NT2/D1 (cell line): ENCODE results near the gene EIF2B4.

ENCODE experiments used
- DNase-seq: peaks from one replicate; pipeline ENCODE4 v3.0.0-alpha.2; 2011; ENCODE audit warnings: low read depth, low spot score
- H3K27me3 ChIP-seq: 2 replicates; pipeline ENCODE4 v1.6.0; 2011; ENCODE audit warnings: mild to moderate bottlenecking; ENCODE audit not compliant: insufficient read length, insufficient read depth
- H3K36me3 ChIP-seq: 2 replicates; pipeline ENCODE4 v1.6.1; 2011; ENCODE audit warnings: mild to moderate bottlenecking, low read length, mixed read lengths; ENCODE audit not compliant: insufficient read depth, insufficient read length
- H3K4me1 ChIP-seq: 2 replicates; pipeline ENCODE4 v1.5.1; 2011; ENCODE audit not compliant: insufficient read depth, insufficient read length
- H3K4me3 ChIP-seq: 2 replicates; pipeline ENCODE4 v1.5.1; 2011; ENCODE audit warnings: low read depth; ENCODE audit not compliant: insufficient read length
- H3K9ac ChIP-seq: 2 replicates; pipeline ENCODE4 v1.6.0; 2011; ENCODE audit warnings: low read depth; ENCODE audit not compliant: insufficient read length
- H3K9me3 ChIP-seq: 2 replicates; pipeline ENCODE4 v1.5.1; 2011; ENCODE audit warnings: mild to moderate bottlenecking, low read length; ENCODE audit not compliant: insufficient read depth
- SUZ12 ChIP-seq: IDR thresholded peaks from 2 replicates; pipeline ENCODE4 v1.6.1; 2011; ENCODE audit not compliant: insufficient read length, insufficient read depth; ENCODE audit errors: extremely low read depth
- YY1 ChIP-seq: IDR thresholded peaks from 2 replicates; pipeline ENCODE4 v1.6.1; 2011; ENCODE audit not compliant: insufficient read length, insufficient read depth
- ZNF274 ChIP-seq: IDR thresholded peaks from 2 replicates; pipeline ENCODE4 v1.6.1; 2011; ENCODE audit warnings: mild to moderate bottlenecking, low read depth, low read length

The EIF2B4 gene

DNA sequence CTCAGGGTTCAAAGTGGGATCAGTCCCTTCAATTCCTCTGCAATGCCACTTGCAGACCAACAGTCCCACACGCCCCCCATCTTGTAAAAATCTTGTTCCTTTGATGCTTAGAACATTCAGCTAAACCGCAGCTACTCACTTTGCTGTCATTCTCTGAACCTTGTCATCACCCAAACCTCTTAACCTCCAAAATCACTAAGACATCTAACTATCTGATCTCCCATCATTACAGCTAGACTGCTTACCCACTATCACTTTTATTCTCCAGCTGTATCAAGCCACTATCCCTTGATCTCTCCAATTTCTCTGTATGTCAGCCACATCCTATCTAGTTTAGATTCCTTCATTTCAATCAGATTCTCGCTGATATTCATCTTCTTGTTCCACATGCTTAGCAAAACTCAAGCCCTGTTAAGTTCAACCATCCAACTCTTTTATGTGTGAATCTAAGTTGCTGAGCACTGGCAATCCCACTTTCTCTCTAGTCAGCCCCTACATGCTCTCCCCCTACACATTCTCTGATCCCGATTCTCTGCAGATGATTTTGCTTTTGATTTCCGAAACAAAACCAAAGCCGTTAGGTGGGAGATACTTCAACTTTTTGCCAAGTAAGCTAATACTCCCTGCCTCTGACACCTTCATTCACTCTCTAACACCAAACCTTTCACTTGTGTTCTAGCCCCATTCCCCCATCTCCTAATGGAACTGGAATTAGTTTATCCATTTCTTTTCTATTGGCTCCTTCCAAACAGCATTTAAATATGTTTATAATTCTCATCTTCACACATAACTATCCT, 18.1 kb downstream of the EIF2B4 start:
- TF ChIP-seq ZNF274: no peak
- no peak for TF ChIP-seq YY1
- no peak for TF ChIP-seq SUZ12
- H3K4me3 ChIP-seq: no peak overlapping the region
- no peak overlapping the region for H3K9ac ChIP-seq
- no peaks in the 10 kb centered on the region for H3K9me3 ChIP-seq
- H3K36me3 ChIP-seq: peaks cover 10% of the 10 kb centered on the region
- H3K4me1 ChIP-seq: no peaks in the 10 kb centered on the region
- DNase-seq: no peak
- H3K27me3 ChIP-seq: no peaks in the 10 kb centered on the region

DNA sequence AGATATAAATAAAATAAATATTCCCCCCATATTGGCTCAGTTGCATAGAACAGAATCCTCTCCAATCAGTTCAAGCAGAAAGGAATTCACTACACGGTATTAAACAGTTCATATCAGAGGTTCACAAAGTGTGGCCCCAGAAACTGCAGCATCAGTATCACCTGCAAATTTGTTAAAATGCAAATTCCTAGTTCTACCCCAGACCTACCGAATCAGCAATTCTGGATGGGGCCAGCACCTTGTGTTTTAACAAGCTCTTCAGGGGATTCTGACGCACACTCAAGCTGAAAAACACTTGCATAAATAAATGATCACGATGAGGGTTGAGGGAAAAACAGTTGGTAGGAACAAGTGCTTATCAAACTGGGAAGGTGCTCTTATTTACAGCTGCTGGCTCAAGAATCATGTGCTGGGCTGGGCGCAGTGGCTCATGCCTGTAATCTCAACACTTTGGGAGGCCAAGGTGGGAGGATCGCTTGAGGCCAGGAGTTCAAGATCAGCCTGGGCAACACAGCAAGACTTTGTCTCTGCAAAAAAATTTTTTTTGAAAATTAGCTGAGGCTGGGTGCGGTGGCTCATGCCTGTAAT, 19.9 kb downstream of the EIF2B4 start:
- no peak for DNase-seq
- TF ChIP-seq ZNF274 (no peak), YY1 (no peak), SUZ12 (no peak)
- Histone ChIP-seq H3K4me3 (no peak overlapping the region), H3K4me1 (no peaks in the 10 kb centered on the region), H3K9ac (no peak overlapping the region), H3K27me3 (no peaks in the 10 kb centered on the region), H3K9me3 (no peaks in the 10 kb centered on the region), H3K36me3 (peaks cover 10% of the 10 kb centered on the region)

DNA sequence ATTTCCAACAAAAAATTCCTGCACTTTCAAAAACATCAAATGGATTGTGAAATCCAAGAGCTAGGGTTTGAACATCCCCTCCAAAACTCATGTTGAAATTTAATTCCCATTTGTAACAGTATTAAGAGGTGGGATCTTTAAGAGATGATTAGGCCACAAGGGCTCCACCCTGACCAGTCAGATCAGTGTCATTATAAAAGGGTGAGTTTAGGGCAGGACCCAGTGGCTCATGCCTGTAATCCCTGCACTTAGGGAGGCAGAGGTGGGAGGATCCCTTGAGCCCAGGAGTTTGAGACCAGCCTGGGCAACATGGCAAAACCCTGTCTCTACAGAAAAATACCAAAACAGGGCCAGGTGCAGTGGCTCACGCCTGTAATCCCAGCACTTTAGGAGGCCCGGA, 22.5 kb downstream of the EIF2B4 start:
- H3K36me3 ChIP-seq: peaks cover 12% of the 10 kb centered on the region
- no peaks in the 10 kb centered on the region for H3K27me3 ChIP-seq
- TF ChIP-seq YY1 (no peak), SUZ12 (no peak), ZNF274 (no peak)
- H3K9ac ChIP-seq: no peak overlapping the region
- no peaks in the 10 kb centered on the region for H3K4me1 ChIP-seq
- H3K4me3 ChIP-seq: no peak overlapping the region
- H3K9me3 ChIP-seq: no peaks in the 10 kb centered on the region
- no peak for DNase-seq

DNA sequence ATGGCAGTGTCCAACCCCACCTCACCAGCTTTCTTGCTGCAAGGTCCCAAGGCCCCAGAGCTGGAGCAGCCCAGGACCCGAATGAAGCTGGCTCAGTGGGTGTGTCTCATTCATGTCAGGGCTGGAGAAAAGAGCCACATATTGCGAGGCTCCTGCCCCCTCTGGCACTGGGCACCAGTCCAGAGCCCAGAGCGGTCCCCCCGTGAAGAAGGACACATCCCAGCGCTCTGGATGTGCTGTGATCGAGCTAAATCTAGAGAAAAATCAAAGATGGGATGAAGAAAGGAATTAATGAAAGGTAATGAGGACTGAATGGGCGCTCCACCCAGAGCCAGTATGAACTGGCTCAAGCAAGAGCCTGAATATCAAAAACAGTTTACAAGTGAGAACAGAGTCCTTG, 34.0 kb downstream of the EIF2B4 start:
- Histone ChIP-seq H3K4me3 (no peak overlapping the region), H3K36me3 (peaks cover 87% of the 10 kb centered on the region), H3K4me1 (no peaks in the 10 kb centered on the region), H3K27me3 (no peaks in the 10 kb centered on the region), H3K9me3 (no peaks in the 10 kb centered on the region), H3K9ac (no peak overlapping the region)
- DNase-seq: no peak
- TF ChIP-seq YY1: no peak
- TF ChIP-seq SUZ12: no peak
- TF ChIP-seq ZNF274: no peak

DNA sequence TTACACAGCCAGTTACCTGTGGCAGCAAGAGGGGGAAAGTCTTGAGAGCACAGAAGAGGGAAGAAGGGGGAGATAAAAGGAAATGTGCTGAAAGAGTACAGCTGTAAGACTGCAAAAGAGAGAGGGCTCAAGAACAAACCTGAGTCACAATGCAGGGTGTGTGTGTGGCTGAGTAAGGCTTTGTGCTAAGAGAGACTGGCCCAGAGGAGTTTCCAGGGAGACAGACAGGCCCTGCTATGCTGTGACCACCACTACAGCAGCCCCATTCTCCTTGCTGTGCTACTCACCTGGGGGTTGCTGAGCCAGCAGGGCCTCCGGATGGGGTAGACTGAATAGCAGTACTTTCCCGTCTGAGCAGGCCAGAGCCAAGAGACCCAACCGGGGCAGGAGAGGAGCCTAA, 34.8 kb downstream of the EIF2B4 start:
- no peaks in the 10 kb centered on the region for H3K4me1 ChIP-seq
- no peaks in the 10 kb centered on the region for H3K27me3 ChIP-seq
- H3K36me3 ChIP-seq: peaks cover 88% of the 10 kb centered on the region
- DNase-seq: no peak
- H3K9ac ChIP-seq: no peak overlapping the region
- no peak for TF ChIP-seq SUZ12
- TF ChIP-seq YY1: no peak
- no peak for TF ChIP-seq ZNF274
- H3K4me3 ChIP-seq: no peak overlapping the region
- H3K9me3 ChIP-seq: no peaks in the 10 kb centered on the region

DNA sequence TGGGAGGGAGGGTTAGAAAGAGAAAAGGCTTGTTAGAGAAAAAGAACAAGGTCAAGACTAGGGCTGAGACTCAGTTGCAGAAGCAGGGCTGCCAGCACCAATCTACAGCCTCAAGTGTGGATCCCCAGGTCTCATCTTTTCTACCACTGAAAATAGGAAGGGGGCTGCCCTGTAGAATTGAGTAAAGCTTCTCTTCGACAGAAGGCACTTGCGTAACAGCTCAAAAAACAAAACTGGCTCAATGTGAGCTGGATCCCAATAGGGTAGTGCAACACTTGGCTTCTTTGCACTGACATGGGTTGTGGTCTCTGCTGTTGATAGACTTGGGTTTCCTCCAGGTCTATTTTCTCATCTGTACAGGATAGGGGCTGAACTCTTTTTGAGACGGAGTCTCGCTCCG, 45.4 kb downstream of the EIF2B4 start:
- no peaks in the 10 kb centered on the region for H3K9me3 ChIP-seq

DNA sequence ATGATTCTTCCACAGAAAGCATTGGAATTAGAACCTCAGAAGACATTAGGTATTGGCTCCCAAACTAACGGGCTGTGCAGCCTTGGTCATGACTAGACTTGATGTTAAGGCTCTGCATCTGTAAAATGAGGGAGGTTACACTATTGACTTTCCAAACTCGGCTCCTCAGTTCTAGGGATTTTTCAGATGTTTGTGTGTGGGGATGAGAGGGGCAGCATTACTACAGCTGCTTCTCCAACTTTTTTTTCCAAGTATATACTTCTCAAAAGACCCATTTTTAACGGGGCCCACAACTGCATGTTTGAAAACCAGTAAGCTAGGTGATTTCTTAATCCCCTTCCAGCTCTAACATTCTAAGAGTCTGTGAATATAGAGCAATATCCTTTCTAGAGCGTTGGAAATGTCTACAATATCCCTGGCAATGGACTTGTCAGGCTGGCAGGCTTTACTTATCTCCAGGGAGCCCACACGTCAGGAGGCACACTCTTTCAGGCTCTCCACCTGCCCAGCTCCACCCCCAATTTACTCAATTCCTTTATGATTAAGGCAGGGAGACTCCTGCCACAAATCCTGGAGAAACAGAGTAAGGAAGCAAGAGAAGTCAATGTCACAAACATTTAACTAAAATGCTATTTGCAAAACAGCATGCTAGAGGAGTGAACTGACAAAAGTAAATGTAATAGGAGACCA, 46.4 kb downstream of the EIF2B4 start:
- Histone ChIP-seq H3K9ac (peak overlapping the region; percentile 89), H3K4me3 (peak overlapping the region; percentile 88), H3K9me3 (no peaks in the 10 kb centered on the region), H3K27me3 (no peaks in the 10 kb centered on the region), H3K4me1 (peaks cover 5% of the 10 kb centered on the region), H3K36me3 (peaks cover 38% of the 10 kb centered on the region)
- DNase-seq: no peak
- TF ChIP-seq ZNF274 (no peak), YY1 (no peak), SUZ12 (no peak)

More for the DNA sequence above, 45.4 kb downstream of the EIF2B4 start:
- Histone ChIP-seq H3K36me3 (peaks cover 47% of the 10 kb centered on the region), H3K4me3 (no peak overlapping the region), H3K9ac (no peak overlapping the region), H3K27me3 (no peaks in the 10 kb centered on the region), H3K4me1 (peaks cover 5% of the 10 kb centered on the region)
- no peak for DNase-seq
- no peak for TF ChIP-seq ZNF274
- no peak for TF ChIP-seq SUZ12
- no peak for TF ChIP-seq YY1
